GM19239 (cell line): Measurements from ENCODE around the gene INPP5D.

Source experiments
- DNase-seq: peaks from one replicate; pipeline ENCODE4 v3.0.0; 2011; ENCODE audit warnings: low spot score; ENCODE audit not compliant: insufficient read length
- FAIRE-seq: peaks from 2 replicates; lab custom pipeline; 2011; peaks lifted over from hg19 to GRCh38; lab: Jason Lieb, UNC

The INPP5D gene

DNA sequence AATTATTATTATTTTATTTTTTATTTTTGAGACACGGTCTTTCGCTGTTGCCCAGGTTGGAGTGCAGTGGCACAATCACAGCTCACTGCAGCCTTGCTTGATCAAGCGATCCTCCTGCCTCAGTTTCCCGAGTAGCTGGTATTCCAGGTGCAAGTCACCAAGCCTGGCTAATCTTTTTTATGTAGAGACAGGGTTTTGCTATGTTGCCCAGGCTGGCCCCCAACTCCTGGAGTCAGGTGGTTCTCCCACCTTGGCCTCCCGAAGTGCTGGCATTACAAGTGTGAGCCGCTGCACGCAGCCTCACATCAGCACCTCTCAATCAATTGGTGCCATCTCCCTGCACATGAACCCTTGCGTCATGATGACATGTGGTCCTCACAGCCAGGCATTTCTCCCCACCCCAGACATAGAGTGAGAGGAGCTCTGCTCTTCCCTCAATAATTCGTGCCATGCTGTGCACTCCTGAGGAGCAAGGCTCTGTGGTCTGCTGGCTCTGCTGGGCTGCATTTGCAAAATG is 5.9 kb downstream of the INPP5D start:
- FAIRE-seq = no peak
- no peak for DNase-seq

DNA sequence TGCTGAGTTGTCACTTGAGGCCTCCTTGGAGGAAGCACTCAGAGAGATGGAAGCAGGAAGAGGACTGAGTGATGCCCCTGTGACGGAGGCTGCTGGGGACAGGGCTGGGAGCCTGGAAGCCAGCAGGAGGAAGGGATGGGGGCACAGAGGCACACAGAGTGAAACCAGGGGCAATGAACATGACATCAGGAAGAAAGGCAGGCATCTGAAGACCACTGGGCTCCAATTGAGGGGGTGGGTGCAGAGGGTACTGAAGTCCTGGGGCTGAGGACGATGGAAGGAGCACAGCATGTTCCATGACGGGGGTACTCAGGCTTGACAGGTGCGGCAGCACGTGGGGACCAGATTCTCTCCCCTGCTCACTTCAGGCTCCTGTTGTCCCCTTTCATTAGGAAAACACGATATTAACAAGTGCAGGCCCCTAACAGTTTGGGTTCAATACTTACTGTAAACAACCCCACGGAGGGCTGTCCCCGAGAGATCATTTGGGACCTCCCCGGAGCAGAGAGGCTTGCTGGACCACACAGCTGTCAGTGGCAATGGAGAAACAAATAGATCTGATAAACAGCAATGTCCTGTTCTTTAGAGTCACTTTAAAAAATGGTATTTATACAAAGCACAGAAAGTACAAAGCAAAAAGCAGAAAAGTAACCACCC is 8.7 kb downstream of the INPP5D start:
- FAIRE-seq (peak; percentile 53), DNase-seq (no peak)

DNA sequence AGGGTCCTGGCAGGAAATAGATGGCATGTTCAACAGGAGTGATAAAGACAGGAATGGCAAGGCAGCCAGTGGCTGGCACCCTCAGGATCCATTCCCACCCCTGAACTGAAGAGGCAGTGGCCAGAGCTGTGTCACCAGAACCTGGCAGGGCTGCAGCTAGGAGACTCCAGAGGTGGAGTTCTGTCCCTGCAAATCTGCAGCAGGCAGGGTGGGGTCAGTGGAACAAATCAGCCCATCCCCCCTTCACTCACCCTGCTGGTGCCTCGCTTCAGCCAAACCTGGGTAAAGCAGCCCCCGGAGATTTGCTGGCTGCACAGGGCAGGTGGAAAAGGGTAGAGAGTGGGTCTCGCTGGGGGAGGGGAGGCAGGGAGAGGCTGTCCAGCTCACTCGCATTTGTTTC is 12.7 kb downstream of the INPP5D start:
- DNase-seq (no peak), FAIRE-seq (peak; percentile 70)

DNA sequence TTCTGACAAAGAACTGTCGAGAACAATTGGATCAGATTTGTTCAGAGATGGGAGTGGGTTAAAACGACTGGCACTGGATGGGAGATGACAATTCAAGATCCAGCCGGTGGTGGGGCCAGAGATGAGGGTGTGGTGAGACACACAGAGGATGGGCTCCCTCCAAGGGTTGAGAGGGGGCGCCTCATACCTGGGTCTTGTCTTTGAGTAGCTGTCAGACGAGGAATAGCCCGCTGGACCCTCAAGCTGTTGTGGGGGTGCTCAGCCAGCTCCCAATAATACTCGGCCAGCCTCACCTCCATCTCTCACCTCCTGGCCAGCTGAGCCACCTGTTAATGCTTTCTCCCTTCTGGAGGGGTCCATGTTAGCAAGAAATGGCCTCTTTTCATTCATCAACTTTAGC is 14.0 kb downstream of the INPP5D start:
- DNase-seq (no peak), FAIRE-seq (no peak)

GRCh38 chr2:233075141-233075965 is 15.2 kb downstream of the INPP5D start:
- no peak for DNase-seq
- FAIRE-seq = no peak

- peak; percentile 99 for FAIRE-seq
- no peak for DNase-seq
Observed at GRCh38 chr2:233075966-233076339, 15.8 kb downstream of the INPP5D start.

GRCh38 chr2:233076749-233077148 is 16.6 kb downstream of the INPP5D start:
- FAIRE-seq = peak; percentile 86
- no peak for DNase-seq

- FAIRE-seq = peak; percentile 100
Observed at GRCh38 chr2:233079473-233079877, 19.3 kb downstream of the INPP5D start.

GRCh38 chr2:233079953-233080835 is 20.1 kb downstream of the INPP5D start:
- no peak for DNase-seq
- FAIRE-seq = peak; percentile 88

More at GRCh38 chr2:233079473-233079877, 19.3 kb downstream of the INPP5D start:
- DNase-seq = no peak

- DNase-seq (no peak), FAIRE-seq (no peak)
Observed at GRCh38 chr2:233080836-233081229, 20.7 kb downstream of the INPP5D start.

DNA sequence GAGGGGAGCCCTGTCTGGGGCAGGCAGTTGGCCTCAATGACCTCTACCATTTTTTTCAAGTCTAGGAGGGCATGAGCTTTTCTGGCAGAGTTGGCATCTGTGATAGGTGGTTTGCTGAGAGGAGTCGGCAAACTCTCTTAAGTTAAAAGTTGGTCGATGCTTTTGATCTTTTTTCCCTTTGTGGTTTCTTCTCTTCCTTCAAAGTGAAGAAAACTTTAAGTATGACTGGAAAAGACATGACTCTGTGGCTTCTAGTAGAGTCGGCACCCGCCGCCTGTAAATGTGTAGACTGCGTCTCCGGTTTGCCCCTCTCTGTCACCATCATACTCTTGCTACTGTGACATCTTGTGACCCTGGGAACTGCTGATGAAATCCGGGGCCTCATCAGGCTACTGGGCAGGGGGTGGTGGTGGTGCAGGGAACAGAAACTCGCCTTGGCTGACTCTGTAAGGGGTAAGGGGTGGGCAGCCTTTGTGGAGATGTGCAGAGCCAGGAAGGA is 21.1 kb downstream of the INPP5D start:
- FAIRE-seq (peak; percentile 95), DNase-seq (no peak)

- FAIRE-seq = no peak
- no peak for DNase-seq
Observed at GRCh38 chr2:233081731-233082221, 21.6 kb downstream of the INPP5D start.

GRCh38 chr2:233082222-233082930 is 22.2 kb downstream of the INPP5D start:
- peak; percentile 99 for FAIRE-seq
- no peak for DNase-seq

DNA sequence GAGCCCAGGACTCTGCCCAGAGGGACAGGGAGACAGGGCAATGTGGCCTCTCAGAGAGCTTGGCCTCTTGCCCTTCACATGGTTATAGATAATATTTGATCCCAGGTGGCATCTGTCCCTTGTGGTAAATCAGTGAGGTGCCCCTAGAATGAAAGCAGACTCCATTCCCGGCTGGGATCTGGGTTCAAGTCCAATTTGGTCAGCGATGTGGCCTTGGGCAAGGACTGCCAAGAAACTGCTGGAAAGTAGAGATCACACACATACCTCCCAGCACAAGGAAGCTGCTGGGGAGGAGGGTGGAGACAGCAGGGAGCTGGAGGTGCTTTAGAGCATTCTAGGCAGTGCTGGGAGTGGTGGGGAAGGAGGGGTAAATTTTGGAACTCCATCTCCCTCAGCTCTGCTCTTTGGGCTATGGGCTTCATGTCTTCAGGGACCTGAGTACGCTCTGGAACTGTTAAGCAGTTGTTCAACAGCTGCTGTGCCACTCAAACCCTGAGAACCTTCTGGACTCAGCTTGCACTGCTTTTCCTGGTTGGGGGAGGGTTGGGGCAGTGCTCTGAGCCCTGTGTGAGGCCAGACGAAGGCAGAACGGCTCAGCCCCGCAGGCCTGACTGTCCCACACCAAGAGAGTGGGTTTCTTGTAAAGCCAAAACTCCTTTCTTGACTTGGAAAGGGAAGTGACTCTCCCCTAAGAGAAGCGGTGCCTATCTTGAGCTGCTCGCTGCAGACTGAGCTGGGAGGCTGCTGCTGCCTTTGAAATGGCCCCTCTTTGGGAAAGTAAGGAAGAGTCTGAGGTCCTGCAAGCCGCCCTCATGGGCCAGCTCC is 23.0 kb downstream of the INPP5D start:
- FAIRE-seq (no peak), DNase-seq (no peak)

DNA sequence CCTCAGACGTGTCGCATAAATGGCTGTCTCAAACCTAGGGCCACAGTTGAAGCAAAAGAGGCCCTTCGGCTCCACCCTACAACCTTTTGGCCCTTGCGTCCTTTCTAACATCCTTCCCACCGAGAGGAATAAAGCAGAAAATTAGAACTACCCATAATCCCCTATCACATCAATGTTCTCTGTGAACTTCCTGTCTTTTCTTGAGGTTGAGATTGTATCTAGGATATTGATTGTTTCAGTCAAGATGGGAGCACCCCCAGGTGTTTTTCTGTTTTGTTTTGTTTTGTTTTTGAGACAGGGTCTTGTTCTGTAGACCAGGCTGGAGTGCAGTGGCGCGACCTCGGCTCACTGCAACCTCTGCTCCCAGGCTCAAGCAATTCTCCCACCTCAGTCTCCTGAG is 23.6 kb downstream of the INPP5D start:
- FAIRE-seq (no peak), DNase-seq (no peak)

DNA sequence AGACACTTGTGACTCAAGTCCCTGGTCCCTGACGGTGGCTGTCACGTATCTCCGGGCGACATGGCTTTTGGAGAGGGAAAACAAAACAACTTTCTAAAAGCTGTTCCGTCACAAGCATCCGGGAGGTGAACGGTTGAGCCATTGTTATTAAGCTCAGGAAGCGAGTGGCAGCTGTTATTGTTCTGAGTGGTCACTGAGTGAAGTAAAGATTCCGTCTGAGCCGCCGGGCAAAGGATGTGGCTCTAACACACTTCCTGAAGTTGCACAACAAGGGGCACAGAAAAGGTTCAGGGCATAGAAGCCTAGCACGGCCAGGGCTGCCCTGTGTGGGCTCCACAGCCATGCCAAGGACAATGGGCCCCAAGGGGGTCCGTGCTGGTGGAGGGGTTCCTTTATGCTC is 24.3 kb downstream of the INPP5D start:
- no peak for DNase-seq
- no peak for FAIRE-seq

GRCh38 chr2:233085037-233085838 is 25.1 kb downstream of the INPP5D start:
- no peak for FAIRE-seq
- no peak for DNase-seq

DNA sequence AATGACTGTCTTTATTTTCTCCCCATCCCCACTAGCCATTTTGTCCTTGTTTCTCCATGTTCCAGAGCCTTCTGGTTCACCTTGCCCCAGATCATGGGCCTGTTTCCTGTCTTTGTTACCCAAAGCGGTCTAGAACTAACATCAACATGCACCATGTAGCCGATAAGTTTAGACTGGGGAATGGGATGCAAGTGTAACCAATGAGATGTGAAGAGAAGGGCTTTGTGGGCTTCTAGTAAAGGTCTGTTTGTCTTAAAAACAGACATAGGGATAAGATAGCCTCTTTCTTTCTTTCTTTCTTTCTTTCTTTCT is 25.7 kb downstream of the INPP5D start:
- DNase-seq = no peak
- peak; percentile 85 for FAIRE-seq
